GM21619 (cell line): ENCODE results near the gene DMD.
A peak's percentile ranks its signal among the peaks of the same experiment; 100 is the strongest.

Experiments used
- ATAC-seq: cut with Tn5 transposase; IDR thresholded peaks from one replicate; pipeline ENCODE4 v1.9.1; 2021; ENCODE audit not compliant: unreplicated experiment

DMD gene

GRCh38 chrX:32520789-32521188 lies 690.6 kb downstream of the DMD start:
- no peak for ATAC-seq

DNA sequence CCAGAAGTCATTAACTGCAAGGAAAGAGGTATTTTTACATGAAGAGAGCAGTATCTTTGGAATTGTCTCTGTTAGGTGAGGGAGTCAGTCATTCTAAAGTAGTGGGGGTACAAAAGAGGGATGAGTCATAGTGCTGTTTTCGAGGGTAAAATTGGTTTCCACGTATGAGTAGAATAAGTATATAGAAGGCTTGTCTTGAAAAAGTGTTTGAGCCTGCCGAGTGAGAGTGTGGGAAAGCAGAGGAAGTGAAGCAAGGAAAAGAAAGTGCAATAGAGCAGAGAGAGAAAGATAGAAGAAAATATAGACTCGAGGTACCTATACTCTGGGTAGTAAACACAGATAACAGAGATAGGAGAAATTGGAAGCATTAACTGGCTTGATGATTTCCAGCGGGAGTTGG lies 696.4 kb downstream of the DMD start:
- ATAC-seq = no peak

GRCh38 chrX:32501606-32502005 lies 709.7 kb downstream of the DMD start:
- ATAC-seq = no peak

DNA sequence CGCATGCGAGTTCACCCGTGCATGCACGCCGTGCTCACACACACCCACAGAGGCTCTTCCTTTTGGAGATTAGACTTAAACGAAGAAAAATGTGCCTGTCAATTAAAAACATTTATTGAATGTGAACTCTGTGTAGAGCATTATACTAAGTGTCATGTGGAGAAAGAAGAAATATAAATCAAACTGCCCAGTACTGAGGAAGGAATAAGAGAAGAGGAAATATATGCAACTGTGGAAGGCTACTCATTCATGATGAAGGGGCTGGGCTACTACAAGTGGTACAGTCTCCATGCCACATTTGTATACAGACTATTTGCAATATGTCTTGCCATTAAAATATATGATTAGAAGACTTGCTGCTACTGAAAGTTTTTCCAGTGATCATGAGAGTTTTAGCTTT lies 714.7 kb downstream of the DMD start:
- ATAC-seq = no peak

DNA sequence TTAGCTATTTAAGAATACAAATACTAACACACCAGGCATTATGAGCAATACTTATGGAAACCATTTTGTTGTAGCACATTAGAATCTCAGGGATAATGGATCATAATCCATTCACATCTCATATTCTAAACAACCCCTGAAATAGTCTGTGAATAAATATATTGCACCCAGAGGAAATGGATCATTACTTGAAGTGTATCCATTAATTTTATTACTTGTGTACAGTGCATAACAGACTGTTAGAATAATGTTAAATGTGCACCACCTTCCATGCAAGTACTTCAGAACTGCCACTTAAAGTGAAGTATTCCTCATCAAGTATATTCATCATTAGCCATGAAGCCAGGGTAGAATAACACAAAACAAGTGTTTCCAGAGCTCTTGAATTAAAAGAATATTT lies 715.5 kb downstream of the DMD start:
- no peak for ATAC-seq

GRCh38 chrX:32489125-32489524 lies 722.2 kb downstream of the DMD start:
- ATAC-seq = no peak

- no peak for ATAC-seq
Measured at GRCh38 chrX:32483534-32484136, 727.7 kb downstream of the DMD start.

DNA sequence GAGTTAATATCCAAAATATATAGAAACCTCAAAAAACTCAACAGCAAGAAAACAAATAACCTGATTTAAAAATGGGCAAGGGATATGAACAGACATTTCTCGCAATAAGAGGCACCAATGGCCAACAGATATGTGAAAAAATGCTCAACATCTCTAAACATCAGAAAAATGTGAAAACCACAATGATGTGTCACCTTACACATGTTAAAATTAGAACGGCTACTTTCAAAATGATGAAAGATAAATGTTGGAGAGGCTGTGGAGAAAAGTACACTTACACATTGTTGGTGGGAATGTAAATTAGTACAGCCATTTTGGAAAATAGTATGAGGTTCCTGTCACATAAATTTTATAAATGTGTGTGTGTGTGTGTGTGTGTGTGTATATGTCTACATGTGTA lies 731.3 kb downstream of the DMD start:
- ATAC-seq = no peak

- no peak for ATAC-seq
Measured at GRCh38 chrX:32472364-32472763, 739.0 kb downstream of the DMD start.

DNA sequence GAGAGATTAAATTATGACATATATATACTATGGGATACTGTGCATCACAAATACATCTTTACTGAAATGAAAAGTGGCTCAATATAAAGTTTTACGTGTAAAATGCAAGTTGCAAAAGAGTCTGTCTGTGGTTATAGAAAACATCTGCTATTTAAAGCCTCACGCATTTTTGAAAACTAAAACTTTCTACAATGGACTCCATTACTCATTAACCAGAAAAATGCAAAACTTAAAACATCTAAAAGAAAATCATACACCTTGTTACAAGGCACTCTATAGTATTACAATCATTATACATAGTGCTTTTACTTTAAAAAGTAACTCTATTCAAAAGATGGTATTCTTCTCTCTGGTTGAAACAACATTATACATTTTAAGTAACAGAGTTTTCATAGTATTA lies 755.6 kb downstream of the DMD start:
- no peak for ATAC-seq

GRCh38 chrX:32451954-32452695 lies 759.2 kb downstream of the DMD start:
- ATAC-seq = no peak

DNA sequence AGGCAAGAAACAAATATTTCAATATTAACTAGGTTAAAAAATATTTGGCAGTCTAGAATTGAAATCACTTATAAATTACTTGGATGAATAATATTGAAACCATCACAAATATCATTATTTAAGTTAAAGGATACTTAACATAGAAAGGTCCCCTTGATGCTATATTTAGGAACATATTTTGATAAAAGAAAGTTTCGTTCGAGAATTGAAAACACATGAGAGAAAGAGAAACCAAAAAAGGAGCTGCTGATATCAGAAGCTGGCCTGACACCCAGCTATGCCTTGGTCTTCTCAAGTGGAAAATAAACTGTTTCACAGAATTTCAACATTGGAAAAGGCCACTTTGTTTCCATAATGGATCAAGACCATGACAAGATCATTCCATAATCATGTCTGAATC lies 762.4 kb downstream of the DMD start:
- peak; percentile 49 for ATAC-seq

- ATAC-seq = peak; percentile 99
Measured at GRCh38 chrX:32448320-32448719, 763.0 kb downstream of the DMD start.

- ATAC-seq = no peak
Measured at GRCh38 chrX:32447640-32448039, 763.7 kb downstream of the DMD start.

DNA sequence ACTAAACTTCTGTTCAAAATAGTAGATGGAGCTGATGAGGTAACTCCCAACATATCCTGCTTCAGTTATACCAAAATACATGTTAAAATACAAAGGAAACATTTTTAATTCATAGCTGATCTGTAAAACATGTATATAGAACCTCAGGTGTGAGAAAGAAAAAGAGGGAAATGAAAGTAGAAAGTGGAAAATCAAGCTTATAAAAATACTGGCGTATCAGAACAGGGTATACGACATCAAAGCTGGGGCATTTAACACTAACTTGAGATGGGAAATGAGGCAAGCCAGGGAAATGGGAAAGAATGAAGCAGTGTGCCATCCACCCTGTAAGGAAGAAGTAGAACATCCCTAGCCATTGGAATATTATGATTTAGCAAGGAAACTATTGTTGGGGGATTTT lies 767.5 kb downstream of the DMD start:
- no peak for ATAC-seq

GRCh38 chrX:32421266-32421665 lies 790.1 kb downstream of the DMD start:
- ATAC-seq = no peak

DNA sequence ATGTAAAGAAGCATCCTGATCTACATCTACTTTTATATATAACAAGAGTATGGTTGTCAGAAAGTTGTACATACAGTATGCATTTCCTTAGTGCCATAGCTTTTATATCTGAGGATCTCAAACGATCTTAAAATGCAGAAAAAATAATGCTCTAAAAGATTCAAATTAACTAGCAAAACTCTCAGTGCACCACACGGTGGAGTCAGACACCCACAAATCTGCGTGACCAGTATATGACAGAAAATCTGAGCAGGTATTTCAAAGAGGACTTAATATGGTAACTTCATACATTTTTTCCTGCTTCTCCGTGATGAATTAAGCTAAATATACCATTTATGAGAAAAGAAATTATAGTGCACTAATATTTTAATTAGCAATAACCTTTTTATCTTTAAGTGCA lies 803.0 kb downstream of the DMD start:
- ATAC-seq = no peak

DNA sequence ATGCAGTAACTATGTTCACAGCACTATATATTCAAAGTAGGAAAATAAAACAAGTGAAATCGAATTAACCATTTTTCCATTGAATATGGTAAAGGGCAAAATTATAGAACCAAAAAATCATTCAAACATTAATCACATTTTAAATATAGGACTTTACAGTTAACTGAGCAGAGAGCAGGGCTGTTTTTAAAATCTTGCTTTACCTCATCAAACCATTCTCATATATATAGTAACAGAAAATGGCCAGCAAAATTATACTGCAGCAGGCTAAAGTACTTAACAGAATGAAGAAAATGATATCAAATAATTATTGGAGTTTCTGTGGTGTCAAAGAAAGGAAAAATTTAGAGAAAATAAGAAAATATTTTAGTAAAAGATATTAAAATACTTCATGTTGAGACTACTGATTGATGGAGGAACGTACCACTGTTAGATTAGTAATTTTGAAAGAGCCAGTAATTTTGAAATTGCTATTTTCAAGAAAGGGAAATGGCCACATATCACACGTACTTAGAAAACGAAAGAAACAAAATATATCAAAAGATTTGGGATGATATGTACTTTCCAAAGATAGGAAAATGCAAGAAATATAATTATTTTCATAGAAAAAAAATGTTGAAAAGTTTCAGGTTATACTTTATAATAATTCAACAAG lies 813.7 kb downstream of the DMD start:
- ATAC-seq = no peak

- ATAC-seq = no peak
Measured at GRCh38 chrX:32395878-32396277, 815.5 kb downstream of the DMD start.

- ATAC-seq = no peak
Measured at GRCh38 chrX:32392655-32393054, 818.7 kb downstream of the DMD start.

DNA sequence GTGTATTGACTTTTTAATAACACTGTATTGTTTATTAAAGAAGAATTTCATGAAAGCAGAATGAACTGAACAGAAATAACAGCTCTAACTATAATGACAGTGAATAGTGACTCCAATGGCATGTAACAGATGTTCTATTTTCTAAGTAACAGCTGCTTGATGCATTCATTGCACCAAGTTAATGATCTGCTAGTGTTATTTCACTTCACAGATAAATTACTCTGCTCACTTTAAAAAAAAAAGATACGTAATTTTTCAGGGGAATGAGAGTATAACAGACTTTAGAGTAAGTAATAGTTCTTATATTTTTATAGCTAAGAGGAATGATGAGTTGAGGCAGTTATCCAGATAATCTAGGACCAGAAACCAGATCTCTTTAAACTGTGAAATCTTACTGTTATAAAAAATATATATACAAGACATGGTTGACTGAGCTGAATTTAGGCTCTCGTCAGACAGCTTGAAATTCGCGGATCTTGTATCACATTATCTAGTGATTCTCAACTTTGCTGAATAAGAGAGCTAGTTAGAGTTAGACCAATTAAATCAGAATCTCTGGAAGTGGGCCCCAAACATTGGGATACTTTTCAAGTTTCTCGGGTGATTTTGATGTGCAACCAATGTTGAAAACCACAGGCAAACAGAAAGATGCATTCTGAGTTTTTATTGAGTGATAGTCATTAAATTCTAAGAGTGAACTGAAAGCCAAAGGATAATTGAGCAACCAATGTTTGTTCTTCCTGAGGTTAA lies 840.7 kb downstream of the DMD start:
- no peak for ATAC-seq
